ENCODE data around the gene C16orf95. TPM values are rescaled to one million over a fixed set of nuclear protein-coding genes. Genes with fewer than 3 reads are reported as not detected.

C16orf95 gene
- total RNA-seq, result 4.0 and 4.4 TPM in 2 replicates

GRCh38 chr16:87316923-87317749 is at the start of gene C16orf95:
C16orf95 (minus strand) TSS chr16:87317392; CDS start chr16:87317242, 150 bp downstream.
- peak within 1 kb of the TSS; percentile 98 for H3K4me3 ChIP-seq (ENCODE audit: insufficient read depth, low read length)
- peak within 1 kb of the TSS; percentile 92 for H2AFZ ChIP-seq (ENCODE audit: low read length)
- peak within 1 kb of the TSS; percentile 93 for H3K4me2 ChIP-seq (ENCODE audit: insufficient read depth, low read length)
- H3K4me1 ChIP-seq (ENCODE audit: insufficient read depth, low read length), result peaks cover 9% of the 10 kb centered on the region
- H3K36me3 ChIP-seq (ENCODE audit: insufficient read depth, low read length), result no peaks in the 10 kb centered on the region
- no peaks in the 10 kb centered on the region for H3K27me3 ChIP-seq (ENCODE audit: insufficient read depth, low read length)
- DNase-seq (ENCODE audit: insufficient read length, low spot score, missing footprints), result peak; percentile 100
- peaks cover 18% of the 10 kb centered on the region for H3K79me2 ChIP-seq (ENCODE audit: insufficient read depth, low read length)
- no peaks in the 10 kb centered on the region for H3K9me3 ChIP-seq (ENCODE audit: low read depth, low read length)
- peak within 1 kb of the TSS; percentile 96 for H3K27ac ChIP-seq (ENCODE audit: low read depth, low read length)
- peak; percentile 59 for TF ChIP-seq CTCF (IDR thresholded peaks at IDR 0.05; ENCODE audit: extremely low read depth, low read depth, low read length)
- H4K20me1 ChIP-seq (ENCODE audit: insufficient read depth, low read length), result no peaks in the 10 kb centered on the region

GRCh38 chr16:87366930-87367329 is 49.7 kb upstream of the C16orf95 start:
- peaks cover 87% of the 10 kb centered on the region for H3K79me2 ChIP-seq (ENCODE audit: insufficient read depth, low read length)
- H3K27me3 ChIP-seq (ENCODE audit: insufficient read depth, low read length), result no peaks in the 10 kb centered on the region
- H3K4me3 ChIP-seq (ENCODE audit: insufficient read depth, low read length), result no peak overlapping the region
- no peaks in the 10 kb centered on the region for H3K4me1 ChIP-seq (ENCODE audit: insufficient read depth, low read length)
- no peak overlapping the region for H3K4me2 ChIP-seq (ENCODE audit: insufficient read depth, low read length)
- no peak for TF ChIP-seq CTCF (IDR thresholded peaks at IDR 0.05; ENCODE audit: extremely low read depth, low read depth, low read length)
- peaks cover 56% of the 10 kb centered on the region for H4K20me1 ChIP-seq (ENCODE audit: insufficient read depth, low read length)
- no peak overlapping the region for H2AFZ ChIP-seq (ENCODE audit: low read length)
- DNase-seq (ENCODE audit: insufficient read length, low spot score, missing footprints), result no peak
- peaks cover 11% of the 10 kb centered on the region for H3K36me3 ChIP-seq (ENCODE audit: insufficient read depth, low read length)
- H3K27ac ChIP-seq (ENCODE audit: low read depth, low read length), result no peak overlapping the region
- no peaks in the 10 kb centered on the region for H3K9me3 ChIP-seq (ENCODE audit: low read depth, low read length)

- Histone ChIP-seq H2AFZ (ENCODE audit: low read length) (no peak overlapping the region), H3K9me3 (ENCODE audit: low read depth, low read length) (no peaks in the 10 kb centered on the region), H3K4me3 (ENCODE audit: insufficient read depth, low read length) (no peak overlapping the region), H3K4me2 (ENCODE audit: insufficient read depth, low read length) (no peak overlapping the region), H3K27ac (ENCODE audit: low read depth, low read length) (no peak overlapping the region), H3K79me2 (ENCODE audit: insufficient read depth, low read length) (peaks cover 87% of the 10 kb centered on the region), H3K36me3 (ENCODE audit: insufficient read depth, low read length) (peaks cover 17% of the 10 kb centered on the region), H3K27me3 (ENCODE audit: insufficient read depth, low read length) (no peaks in the 10 kb centered on the region), H4K20me1 (ENCODE audit: insufficient read depth, low read length) (peaks cover 60% of the 10 kb centered on the region), H3K4me1 (ENCODE audit: insufficient read depth, low read length) (no peaks in the 10 kb centered on the region)
- DNase-seq (ENCODE audit: insufficient read length, low spot score, missing footprints), result no peak
- no peak for TF ChIP-seq CTCF (IDR thresholded peaks at IDR 0.05; ENCODE audit: extremely low read depth, low read depth, low read length)
These were observed 49.1 kb upstream of the C16orf95 start for GRCh38 chr16:87366288-87366687.

- TF ChIP-seq CTCF (IDR thresholded peaks at IDR 0.05; ENCODE audit: extremely low read depth, low read depth, low read length), result no peak
These were observed 48.0 kb upstream of the C16orf95 start for GRCh38 chr16:87365021-87365713.

More at GRCh38 chr16:87365021-87365713, 48.0 kb upstream of the C16orf95 start:
- Histone ChIP-seq H2AFZ (ENCODE audit: low read length) (no peak overlapping the region), H3K4me1 (ENCODE audit: insufficient read depth, low read length) (no peaks in the 10 kb centered on the region), H3K4me2 (ENCODE audit: insufficient read depth, low read length) (no peak overlapping the region), H3K27me3 (ENCODE audit: insufficient read depth, low read length) (no peaks in the 10 kb centered on the region), H3K4me3 (ENCODE audit: insufficient read depth, low read length) (no peak overlapping the region), H4K20me1 (ENCODE audit: insufficient read depth, low read length) (peaks cover 57% of the 10 kb centered on the region), H3K36me3 (ENCODE audit: insufficient read depth, low read length) (peaks cover 22% of the 10 kb centered on the region), H3K9me3 (ENCODE audit: low read depth, low read length) (no peaks in the 10 kb centered on the region), H3K79me2 (ENCODE audit: insufficient read depth, low read length) (peaks cover 87% of the 10 kb centered on the region), H3K27ac (ENCODE audit: low read depth, low read length) (no peak overlapping the region)
- DNase-seq (ENCODE audit: insufficient read length, low spot score, missing footprints), result no peak

All from osteoblast (primary cell).